ENCODE results near the gene ATE1. TPM values are rescaled to one million over a fixed set of nuclear protein-coding genes. Genes with fewer than 3 reads are reported as not detected.

The ATE1 gene
- polyA plus RNA-seq, 1 donor: 23.4 TPM

DNA sequence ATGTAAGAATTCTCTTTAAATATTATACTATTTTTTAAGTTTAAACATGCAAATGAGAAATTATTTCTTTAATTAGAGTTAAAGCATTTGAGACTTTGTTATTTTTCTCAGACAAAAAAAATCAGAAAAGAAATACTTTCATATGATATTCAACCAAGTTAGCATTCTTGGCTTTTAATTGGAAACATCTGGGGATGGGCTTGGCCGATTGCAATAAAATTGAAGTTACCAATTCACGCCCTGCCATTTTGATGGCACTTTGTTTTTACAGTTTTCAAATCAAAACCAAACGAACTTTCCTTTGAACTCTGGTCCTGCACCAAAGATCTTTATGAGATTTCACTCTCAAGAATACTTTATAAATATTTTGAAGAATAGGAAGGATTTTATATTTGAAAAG, 127.7 kb downstream of the ATE1 start:
- 63% methylated on average over 2 of the region's 3 CpGs for WGBS (ENCODE audit: insufficient coverage, low lambda C conversion rate)
- H3K4me3 ChIP-seq (ENCODE audit: low read length): no peak overlapping the region
- no peaks in the 10 kb centered on the region for H3K27me3 ChIP-seq (ENCODE audit: control insufficient read depth, insufficient read depth, low read length)
- no peak for DNase-seq
- peaks cover 6% of the 10 kb centered on the region for H3K36me3 ChIP-seq (ENCODE audit: control insufficient read depth, insufficient read depth, low read length)
- H3K4me1 ChIP-seq (ENCODE audit: control insufficient read depth, insufficient read depth, low read length): no peaks in the 10 kb centered on the region
- H3K27ac ChIP-seq (ENCODE audit: low read length): no peak overlapping the region
- H3K9me3 ChIP-seq (ENCODE audit: control insufficient read depth, low read depth, low read length): no peaks in the 10 kb centered on the region

DNA sequence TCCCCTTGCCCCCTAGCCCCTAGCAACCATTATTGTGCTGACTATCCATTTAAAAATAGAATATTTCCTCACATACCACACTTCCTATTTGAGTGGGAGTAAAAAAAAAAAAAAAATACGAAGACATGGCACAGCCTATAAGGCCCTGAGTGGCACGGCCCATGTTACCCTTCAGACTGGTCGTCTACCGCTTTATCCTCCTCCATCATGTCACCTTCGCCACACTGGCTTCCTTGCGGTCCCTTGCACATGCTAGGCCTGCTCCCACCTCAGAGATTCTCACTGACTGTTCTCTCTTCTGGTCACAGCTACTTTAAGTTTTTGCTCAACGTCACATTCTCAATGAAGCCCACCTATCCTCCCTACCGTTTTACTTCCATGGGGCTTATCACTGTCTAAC, 130.3 kb downstream of the ATE1 start:
- peaks cover 3% of the 10 kb centered on the region for H3K36me3 ChIP-seq (ENCODE audit: control insufficient read depth, insufficient read depth, low read length)
- no peak overlapping the region for H3K27ac ChIP-seq (ENCODE audit: low read length)
- no peaks in the 10 kb centered on the region for H3K27me3 ChIP-seq (ENCODE audit: control insufficient read depth, insufficient read depth, low read length)
- no peaks in the 10 kb centered on the region for H3K4me1 ChIP-seq (ENCODE audit: control insufficient read depth, insufficient read depth, low read length)
- no peak for DNase-seq
- no peak overlapping the region for H3K4me3 ChIP-seq (ENCODE audit: low read length)
- 100% methylated on average over 2 of the region's 8 CpGs for WGBS (ENCODE audit: insufficient coverage, low lambda C conversion rate)
- H3K9me3 ChIP-seq (ENCODE audit: control insufficient read depth, low read depth, low read length): no peaks in the 10 kb centered on the region

DNA sequence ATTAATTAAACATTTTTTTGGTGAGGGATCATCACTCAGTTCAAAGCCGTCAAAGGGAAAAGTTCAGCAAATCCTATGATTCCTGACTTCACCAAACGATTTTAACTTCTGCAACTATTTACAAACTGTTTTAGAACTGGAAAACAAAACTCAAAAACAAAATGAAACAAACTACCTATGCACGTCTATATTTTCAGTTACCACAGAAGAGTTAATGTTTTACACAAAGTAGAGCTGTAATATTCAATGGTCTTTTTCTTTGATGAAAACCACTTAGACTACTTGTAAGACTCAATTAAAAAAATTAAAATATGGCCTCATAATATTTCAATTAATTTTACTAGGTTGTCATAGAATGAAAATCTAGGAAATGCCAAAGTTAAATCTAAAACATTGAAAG, 131.5 kb downstream of the ATE1 start:
- H3K4me3 ChIP-seq (ENCODE audit: low read length): no peak overlapping the region
- peaks cover 3% of the 10 kb centered on the region for H3K36me3 ChIP-seq (ENCODE audit: control insufficient read depth, insufficient read depth, low read length)
- DNase-seq: no peak
- no peaks in the 10 kb centered on the region for H3K4me1 ChIP-seq (ENCODE audit: control insufficient read depth, insufficient read depth, low read length)
- no peaks in the 10 kb centered on the region for H3K27me3 ChIP-seq (ENCODE audit: control insufficient read depth, insufficient read depth, low read length)
- no peak overlapping the region for H3K27ac ChIP-seq (ENCODE audit: low read length)
- WGBS (ENCODE audit: insufficient coverage, low lambda C conversion rate): 60% methylated on average over 1 of the region's 3 CpGs
- H3K9me3 ChIP-seq (ENCODE audit: control insufficient read depth, low read depth, low read length): no peaks in the 10 kb centered on the region

DNA sequence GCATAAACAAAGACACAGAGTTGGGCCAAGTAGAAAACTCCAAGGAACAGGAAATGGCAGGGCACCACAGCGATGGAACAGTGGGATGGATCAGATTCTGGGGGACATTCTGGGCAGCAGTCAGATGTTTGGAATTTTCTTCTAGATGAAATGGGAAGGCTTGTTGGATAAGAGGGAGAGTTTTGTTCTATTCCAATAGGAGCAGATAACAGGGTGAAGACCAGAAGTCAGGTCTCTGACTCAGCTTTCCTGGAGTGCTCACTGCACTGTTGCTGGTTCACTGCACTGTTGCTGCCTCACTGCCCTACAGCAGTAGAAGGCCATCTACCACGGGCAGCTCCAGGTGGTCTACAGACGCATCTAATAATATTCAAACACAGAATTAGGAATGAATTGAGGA, 135.6 kb downstream of the ATE1 start:
- H3K36me3 ChIP-seq (ENCODE audit: control insufficient read depth, insufficient read depth, low read length): peaks cover 9% of the 10 kb centered on the region
- DNase-seq: no peak
- no peak overlapping the region for H3K4me3 ChIP-seq (ENCODE audit: low read length)
- H3K9me3 ChIP-seq (ENCODE audit: control insufficient read depth, low read depth, low read length): no peaks in the 10 kb centered on the region
- WGBS (ENCODE audit: insufficient coverage, low lambda C conversion rate): 100% methylated on average over 1 of the region's 3 CpGs
- H3K27ac ChIP-seq (ENCODE audit: low read length): no peak overlapping the region
- H3K4me1 ChIP-seq (ENCODE audit: control insufficient read depth, insufficient read depth, low read length): no peaks in the 10 kb centered on the region
- H3K27me3 ChIP-seq (ENCODE audit: control insufficient read depth, insufficient read depth, low read length): no peaks in the 10 kb centered on the region

DNA sequence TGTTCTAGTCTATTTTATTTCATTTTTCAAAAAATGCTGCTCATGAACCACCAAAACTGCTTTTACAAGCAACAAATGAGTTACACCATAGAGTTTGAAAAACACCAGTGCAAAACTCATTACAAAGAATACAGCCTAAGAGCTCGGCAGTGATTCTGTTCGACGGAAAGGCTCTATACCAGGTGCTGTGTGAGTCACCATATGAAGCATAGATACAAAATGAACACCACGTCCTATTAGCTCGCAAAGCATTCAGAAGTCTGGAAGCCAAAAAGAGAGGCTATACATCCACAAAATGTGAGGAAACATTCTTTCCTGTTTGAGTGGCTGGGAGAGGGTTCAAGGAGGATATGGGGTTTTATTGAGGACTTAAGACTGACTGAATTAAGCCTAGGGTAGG, 136.1 kb downstream of the ATE1 start:
- H3K4me3 ChIP-seq (ENCODE audit: low read length): no peak overlapping the region
- H3K27ac ChIP-seq (ENCODE audit: low read length): no peak overlapping the region
- H3K9me3 ChIP-seq (ENCODE audit: control insufficient read depth, low read depth, low read length): no peaks in the 10 kb centered on the region
- no CpG with 5 or more reads among the region's 5 CpGs for WGBS (ENCODE audit: insufficient coverage, low lambda C conversion rate)
- H3K4me1 ChIP-seq (ENCODE audit: control insufficient read depth, insufficient read depth, low read length): no peaks in the 10 kb centered on the region
- H3K27me3 ChIP-seq (ENCODE audit: control insufficient read depth, insufficient read depth, low read length): no peaks in the 10 kb centered on the region
- DNase-seq: no peak
- H3K36me3 ChIP-seq (ENCODE audit: control insufficient read depth, insufficient read depth, low read length): peaks cover 9% of the 10 kb centered on the region

DNA sequence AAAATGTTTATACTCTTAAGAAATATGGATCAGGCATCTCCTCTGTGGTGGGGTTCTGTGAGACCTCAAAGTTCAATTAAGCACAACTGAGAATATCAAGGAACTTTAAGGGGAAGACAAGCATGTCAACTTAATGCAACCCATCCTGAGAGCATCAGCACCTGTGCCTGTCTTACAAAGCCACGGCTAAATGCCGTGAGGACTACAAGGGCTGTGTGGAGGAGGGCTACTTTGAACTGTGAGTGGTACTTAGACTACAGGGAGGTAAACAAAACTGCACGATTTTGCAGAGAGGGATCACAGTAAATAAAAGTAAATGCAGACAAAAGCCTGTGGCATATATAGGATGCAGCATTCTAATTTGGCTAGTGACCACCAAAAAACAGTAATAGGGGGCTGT, 139.1 kb downstream of the ATE1 start:
- H3K9me3 ChIP-seq (ENCODE audit: control insufficient read depth, low read depth, low read length): no peaks in the 10 kb centered on the region
- no peak overlapping the region for H3K4me3 ChIP-seq (ENCODE audit: low read length)
- no CpG with 5 or more reads among the region's 3 CpGs for WGBS (ENCODE audit: insufficient coverage, low lambda C conversion rate)
- no peaks in the 10 kb centered on the region for H3K4me1 ChIP-seq (ENCODE audit: control insufficient read depth, insufficient read depth, low read length)
- H3K27me3 ChIP-seq (ENCODE audit: control insufficient read depth, insufficient read depth, low read length): no peaks in the 10 kb centered on the region
- no peak for DNase-seq
- peaks cover 15% of the 10 kb centered on the region for H3K36me3 ChIP-seq (ENCODE audit: control insufficient read depth, insufficient read depth, low read length)
- H3K27ac ChIP-seq (ENCODE audit: low read length): no peak overlapping the region

DNA sequence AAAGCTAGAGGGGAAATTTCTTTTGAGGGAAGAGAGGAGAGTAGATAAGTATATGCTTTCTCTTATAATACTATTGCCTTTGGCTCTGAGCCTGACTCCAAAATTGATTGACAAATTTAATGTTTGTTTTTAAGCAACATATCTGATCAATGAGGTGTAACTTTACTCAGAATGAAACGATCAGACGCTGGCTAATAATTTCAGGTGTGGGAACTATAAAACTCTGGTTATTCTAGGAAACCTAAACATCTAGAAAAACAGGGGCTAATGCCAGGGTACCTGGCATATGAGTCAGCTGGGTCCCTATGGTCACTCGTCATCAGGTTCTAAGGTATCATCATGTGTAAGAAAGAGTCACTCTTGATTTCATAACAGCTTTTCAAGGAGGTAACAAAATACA, 139.7 kb downstream of the ATE1 start:
- Histone ChIP-seq H3K27ac (ENCODE audit: low read length) (no peak overlapping the region), H3K4me1 (ENCODE audit: control insufficient read depth, insufficient read depth, low read length) (no peaks in the 10 kb centered on the region), H3K27me3 (ENCODE audit: control insufficient read depth, insufficient read depth, low read length) (no peaks in the 10 kb centered on the region), H3K36me3 (ENCODE audit: control insufficient read depth, insufficient read depth, low read length) (peaks cover 15% of the 10 kb centered on the region), H3K9me3 (ENCODE audit: control insufficient read depth, low read depth, low read length) (no peaks in the 10 kb centered on the region), H3K4me3 (ENCODE audit: low read length) (no peak overlapping the region)
- DNase-seq: no peak
- WGBS (ENCODE audit: insufficient coverage, low lambda C conversion rate): no CpG with 5 or more reads among the region's 3 CpGs

DNA sequence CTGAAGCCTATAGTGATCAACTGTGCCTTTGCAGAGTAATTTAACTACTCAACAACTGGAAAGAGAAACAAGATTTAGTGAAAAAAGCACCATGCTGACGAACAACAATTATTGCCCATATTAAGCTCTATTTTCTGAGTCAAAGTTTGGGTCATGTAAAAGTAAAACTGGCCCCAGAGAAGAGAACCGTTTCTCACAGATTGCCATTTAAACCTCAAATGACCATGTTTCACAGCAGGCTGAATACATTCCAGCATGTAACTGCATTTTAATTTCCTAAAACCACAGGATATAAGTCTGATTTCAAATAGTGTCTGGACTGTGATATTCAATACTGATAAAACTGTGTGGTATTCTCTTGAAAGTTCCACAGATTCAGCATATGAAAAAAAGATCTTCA, 140.7 kb downstream of the ATE1 start:
- 83% methylated on average over 1 of the region's 2 CpGs for WGBS (ENCODE audit: insufficient coverage, low lambda C conversion rate)
- H3K4me1 ChIP-seq (ENCODE audit: control insufficient read depth, insufficient read depth, low read length): no peaks in the 10 kb centered on the region
- no peaks in the 10 kb centered on the region for H3K9me3 ChIP-seq (ENCODE audit: control insufficient read depth, low read depth, low read length)
- no peak for DNase-seq
- no peak overlapping the region for H3K27ac ChIP-seq (ENCODE audit: low read length)
- H3K27me3 ChIP-seq (ENCODE audit: control insufficient read depth, insufficient read depth, low read length): no peaks in the 10 kb centered on the region
- peaks cover 18% of the 10 kb centered on the region for H3K36me3 ChIP-seq (ENCODE audit: control insufficient read depth, insufficient read depth, low read length)
- H3K4me3 ChIP-seq (ENCODE audit: low read length): no peak overlapping the region

DNA sequence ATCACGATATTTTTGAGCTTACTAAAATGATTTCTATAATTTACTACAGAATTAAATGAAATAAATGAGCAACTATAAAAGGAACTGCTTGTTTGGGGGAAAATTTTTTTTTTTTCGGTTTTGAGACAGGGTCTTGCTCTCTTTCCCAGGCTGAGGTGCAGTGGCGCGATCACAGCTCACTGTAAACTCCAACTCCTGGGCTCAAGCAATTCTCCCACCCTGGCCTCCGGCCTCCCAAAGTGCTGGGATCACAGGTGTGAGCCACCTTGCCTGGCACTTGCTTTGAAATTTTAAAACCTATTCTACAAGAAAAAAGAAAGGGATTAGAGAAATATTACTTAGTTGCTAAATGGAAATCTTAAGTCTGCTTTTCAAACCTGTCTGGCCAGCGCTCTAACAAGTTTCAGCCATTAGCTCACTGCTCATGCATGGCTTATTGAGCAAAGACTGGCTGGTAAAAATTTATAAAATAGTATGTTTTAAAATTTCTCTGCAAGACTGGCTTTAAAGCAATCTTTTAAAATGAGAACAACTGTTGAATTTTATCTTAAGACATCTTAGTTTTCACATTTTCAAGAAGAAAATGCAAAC, 144.0 kb downstream of the ATE1 start:
- H3K9me3 ChIP-seq (ENCODE audit: control insufficient read depth, low read depth, low read length): no peaks in the 10 kb centered on the region
- 100% methylated on average over 1 of the region's 6 CpGs for WGBS (ENCODE audit: insufficient coverage, low lambda C conversion rate)
- no peak for DNase-seq

DNA sequence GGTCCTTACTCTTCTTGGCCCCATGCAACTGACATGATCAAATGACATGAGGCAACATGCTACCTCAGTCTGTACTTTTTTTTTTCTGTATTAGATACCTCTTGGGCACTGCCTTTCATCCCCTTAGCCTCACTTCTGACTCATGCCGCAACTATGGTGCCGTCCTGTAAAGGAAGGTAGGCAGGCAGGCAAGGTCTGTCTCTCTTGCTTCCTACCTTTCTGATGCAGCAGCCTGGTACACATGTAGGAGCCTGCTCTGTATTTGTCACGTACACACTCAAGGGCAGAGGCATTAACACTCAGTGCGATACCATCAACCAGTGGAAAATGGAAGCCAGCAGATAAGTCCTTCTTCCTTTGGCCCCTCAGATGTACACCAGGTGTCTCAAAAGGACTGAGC, 146.7 kb downstream of the ATE1 start:
- no peak overlapping the region for H3K4me3 ChIP-seq (ENCODE audit: low read length)

More for the DNA sequence above, 144.0 kb downstream of the ATE1 start:
- no peak overlapping the region for H3K4me3 ChIP-seq (ENCODE audit: low read length)
- no peaks in the 10 kb centered on the region for H3K27me3 ChIP-seq (ENCODE audit: control insufficient read depth, insufficient read depth, low read length)
- H3K36me3 ChIP-seq (ENCODE audit: control insufficient read depth, insufficient read depth, low read length): peaks cover 19% of the 10 kb centered on the region
- H3K4me1 ChIP-seq (ENCODE audit: control insufficient read depth, insufficient read depth, low read length): no peaks in the 10 kb centered on the region
- H3K27ac ChIP-seq (ENCODE audit: low read length): no peak overlapping the region

DNA sequence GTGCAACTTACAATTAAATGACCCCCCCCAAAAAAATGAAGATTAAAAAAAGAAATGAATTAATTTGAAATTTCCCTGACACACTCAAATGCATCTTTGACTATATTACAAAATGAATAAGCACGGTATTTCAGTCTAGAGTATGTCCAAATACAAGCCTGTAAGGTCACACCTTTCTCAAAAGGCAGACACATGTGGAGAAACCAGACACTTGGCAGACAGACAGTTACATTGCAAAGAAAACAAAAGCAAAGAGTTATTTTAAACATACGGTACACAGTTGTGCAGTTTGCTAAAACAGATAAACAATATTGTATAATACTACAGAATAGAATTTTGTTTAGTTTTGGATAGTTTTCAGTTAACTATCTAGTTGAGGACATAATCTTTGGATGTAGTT, 153.0 kb downstream of the ATE1 start:
- no peak overlapping the region for H3K27ac ChIP-seq (ENCODE audit: low read length)
- H3K27me3 ChIP-seq (ENCODE audit: control insufficient read depth, insufficient read depth, low read length): no peaks in the 10 kb centered on the region
- WGBS (ENCODE audit: insufficient coverage, low lambda C conversion rate): 80% methylated on average over 2 of the region's 2 CpGs
- peaks cover 2% of the 10 kb centered on the region for H3K36me3 ChIP-seq (ENCODE audit: control insufficient read depth, insufficient read depth, low read length)
- H3K9me3 ChIP-seq (ENCODE audit: control insufficient read depth, low read depth, low read length): no peaks in the 10 kb centered on the region
- H3K4me3 ChIP-seq (ENCODE audit: low read length): no peak overlapping the region
- no peaks in the 10 kb centered on the region for H3K4me1 ChIP-seq (ENCODE audit: control insufficient read depth, insufficient read depth, low read length)
- DNase-seq: no peak

More for the DNA sequence above, 146.7 kb downstream of the ATE1 start:
- Histone ChIP-seq H3K36me3 (ENCODE audit: control insufficient read depth, insufficient read depth, low read length) (peaks cover 19% of the 10 kb centered on the region), H3K27me3 (ENCODE audit: control insufficient read depth, insufficient read depth, low read length) (no peaks in the 10 kb centered on the region), H3K27ac (ENCODE audit: low read length) (no peak overlapping the region), H3K4me1 (ENCODE audit: control insufficient read depth, insufficient read depth, low read length) (no peaks in the 10 kb centered on the region), H3K9me3 (ENCODE audit: control insufficient read depth, low read depth, low read length) (no peaks in the 10 kb centered on the region)
- WGBS (ENCODE audit: insufficient coverage, low lambda C conversion rate): no CpG with 5 or more reads among the region's 4 CpGs
- DNase-seq: no peak

Data from large intestine (tissue), 3 donors.